ENCODE measurements around the gene DBF4.
A peak's percentile ranks its signal among the peaks of the same experiment; 100 is the strongest.
"Not testable (repeated sequence)": the region's sequence is repeated elsewhere in the genome, so short reads cannot be mapped to it uniquely, and the experiment has no call there.

Gene DBF4, protein sequence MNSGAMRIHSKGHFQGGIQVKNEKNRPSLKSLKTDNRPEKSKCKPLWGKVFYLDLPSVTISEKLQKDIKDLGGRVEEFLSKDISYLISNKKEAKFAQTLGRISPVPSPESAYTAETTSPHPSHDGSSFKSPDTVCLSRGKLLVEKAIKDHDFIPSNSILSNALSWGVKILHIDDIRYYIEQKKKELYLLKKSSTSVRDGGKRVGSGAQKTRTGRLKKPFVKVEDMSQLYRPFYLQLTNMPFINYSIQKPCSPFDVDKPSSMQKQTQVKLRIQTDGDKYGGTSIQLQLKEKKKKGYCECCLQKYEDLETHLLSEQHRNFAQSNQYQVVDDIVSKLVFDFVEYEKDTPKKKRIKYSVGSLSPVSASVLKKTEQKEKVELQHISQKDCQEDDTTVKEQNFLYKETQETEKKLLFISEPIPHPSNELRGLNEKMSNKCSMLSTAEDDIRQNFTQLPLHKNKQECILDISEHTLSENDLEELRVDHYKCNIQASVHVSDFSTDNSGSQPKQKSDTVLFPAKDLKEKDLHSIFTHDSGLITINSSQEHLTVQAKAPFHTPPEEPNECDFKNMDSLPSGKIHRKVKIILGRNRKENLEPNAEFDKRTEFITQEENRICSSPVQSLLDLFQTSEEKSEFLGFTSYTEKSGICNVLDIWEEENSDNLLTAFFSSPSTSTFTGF

DNA sequence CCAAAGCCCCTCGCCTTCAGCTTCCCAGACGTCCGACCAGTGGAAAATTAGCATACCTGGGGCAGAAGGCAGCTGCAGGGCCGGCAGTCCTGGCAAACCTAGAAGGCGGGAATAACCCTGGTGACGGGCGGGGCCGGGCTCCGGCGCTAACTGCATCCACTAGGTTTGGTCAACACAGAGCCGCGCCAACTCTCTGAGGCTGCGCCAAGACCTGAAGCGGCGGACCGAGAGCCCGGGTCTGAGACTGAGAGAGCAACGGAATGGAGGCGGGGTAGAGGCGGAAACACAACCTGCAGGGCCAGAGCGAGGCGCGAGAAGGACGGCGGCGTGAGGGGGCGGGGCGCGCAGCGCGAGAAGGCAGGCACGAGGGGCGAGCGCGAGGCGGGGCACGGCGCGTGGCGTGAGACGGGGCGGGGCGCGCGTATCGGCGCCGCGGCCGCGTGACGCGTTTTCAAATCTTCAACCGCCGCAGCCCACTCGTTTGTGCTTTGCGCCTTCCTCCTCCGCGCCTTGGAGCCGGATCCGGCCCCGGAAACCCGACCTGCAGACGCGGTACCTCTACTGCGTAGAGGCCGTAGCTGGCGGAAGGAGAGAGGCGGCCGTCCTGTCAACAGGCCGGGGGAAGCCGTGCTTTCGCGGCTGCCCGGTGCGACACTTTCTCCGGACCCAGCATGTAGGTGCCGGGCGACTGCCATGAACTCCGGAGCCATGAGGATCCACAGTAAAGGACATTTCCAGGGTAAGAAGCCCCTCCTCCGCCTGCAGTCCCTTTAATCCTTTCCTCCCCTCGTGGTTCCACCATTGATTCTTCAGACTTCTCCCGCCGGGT is at the start of gene DBF4, which contains the start of gene SLC25A40:
Gene DBF4 (plus strand): TSS at position 454 of the 829 bp plus-strand sequence. CDS start 240 bp downstream, at position 694.
Gene SLC25A40 (minus strand): TSS at position 321 of the 829 bp plus-strand sequence. CDS start 17,633 bp downstream, outside the sequence.
- DNase-seq: peak; percentile 99

DNA sequence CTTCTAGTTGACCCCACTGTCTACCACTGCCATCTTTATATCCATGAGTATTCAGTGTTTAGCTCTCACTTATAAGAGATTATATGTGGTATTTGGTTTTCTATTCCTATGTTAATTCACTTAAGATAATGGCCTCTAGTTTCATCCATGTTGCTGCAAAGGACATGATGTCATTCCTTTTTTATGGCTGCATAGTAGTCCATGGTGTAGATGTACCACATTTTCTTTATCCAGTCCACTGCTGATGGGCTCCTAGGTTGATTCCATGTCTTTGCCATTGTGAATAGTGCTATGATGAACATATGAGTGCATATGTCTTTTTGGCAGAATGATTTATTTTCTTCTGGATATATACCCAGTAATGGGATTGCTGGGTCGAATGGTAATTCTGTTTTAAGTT is 47.9 kb upstream of the DBF4 start:
- DNase-seq: not testable (repeated sequence)

DNA sequence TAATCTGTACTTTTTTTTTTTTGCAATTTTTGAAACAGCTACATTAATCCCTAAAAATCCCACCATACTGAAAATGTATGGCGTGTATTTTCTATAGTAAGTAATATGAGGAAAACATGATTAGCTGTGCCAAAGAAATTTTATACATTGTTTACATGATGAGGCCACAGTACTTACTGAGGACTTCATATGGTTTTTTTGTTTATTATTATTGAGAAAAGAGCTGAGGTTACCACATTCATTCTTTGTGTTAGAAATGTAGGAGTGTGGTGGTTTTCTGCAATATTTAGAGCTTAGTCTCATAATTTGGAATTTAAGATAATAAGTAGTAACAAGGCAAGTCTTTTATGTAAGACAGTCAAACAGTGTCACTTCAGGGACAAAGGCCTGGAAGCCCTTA is 45.2 kb upstream of the DBF4 start:
- DNase-seq: no peak

DNA sequence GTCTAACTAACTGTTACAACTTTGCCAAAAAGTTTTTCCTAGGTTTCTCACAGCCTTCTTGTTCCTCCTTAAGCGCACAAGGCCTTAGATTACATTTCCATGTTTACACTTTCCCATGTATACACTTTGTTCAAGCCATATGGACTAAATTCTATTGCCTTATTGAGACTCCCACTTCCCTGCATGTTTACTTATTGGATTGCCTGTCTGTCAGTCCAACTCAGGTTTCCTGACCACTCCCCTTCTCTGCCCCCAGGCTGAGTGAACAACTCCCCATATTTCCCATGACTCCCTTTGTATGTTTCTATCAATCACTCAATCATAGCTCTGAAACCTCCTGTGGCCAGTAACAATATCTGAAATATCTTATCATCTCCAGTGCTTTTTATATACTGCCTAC is 43.2 kb upstream of the DBF4 start:
- no peak for DNase-seq

DNA sequence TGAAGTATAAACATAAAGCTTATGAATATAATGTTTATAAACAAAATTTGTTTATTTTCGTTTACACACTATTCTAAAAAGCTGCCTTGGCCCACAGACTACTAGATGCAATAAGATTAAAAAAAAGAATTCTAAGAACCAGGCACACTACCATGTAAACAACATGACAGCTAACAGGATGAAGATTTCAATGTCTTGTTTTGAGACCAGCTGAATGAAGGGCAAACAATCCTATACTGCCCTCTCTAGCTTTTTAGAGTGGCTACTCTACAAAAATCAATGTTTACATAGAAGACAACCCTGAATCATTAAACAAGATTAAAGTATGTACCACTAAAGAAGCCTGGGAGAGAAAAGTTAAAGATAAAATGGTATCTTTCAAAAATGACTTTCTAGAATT is 38.7 kb upstream of the DBF4 start:
- DNase-seq: no peak

DNA sequence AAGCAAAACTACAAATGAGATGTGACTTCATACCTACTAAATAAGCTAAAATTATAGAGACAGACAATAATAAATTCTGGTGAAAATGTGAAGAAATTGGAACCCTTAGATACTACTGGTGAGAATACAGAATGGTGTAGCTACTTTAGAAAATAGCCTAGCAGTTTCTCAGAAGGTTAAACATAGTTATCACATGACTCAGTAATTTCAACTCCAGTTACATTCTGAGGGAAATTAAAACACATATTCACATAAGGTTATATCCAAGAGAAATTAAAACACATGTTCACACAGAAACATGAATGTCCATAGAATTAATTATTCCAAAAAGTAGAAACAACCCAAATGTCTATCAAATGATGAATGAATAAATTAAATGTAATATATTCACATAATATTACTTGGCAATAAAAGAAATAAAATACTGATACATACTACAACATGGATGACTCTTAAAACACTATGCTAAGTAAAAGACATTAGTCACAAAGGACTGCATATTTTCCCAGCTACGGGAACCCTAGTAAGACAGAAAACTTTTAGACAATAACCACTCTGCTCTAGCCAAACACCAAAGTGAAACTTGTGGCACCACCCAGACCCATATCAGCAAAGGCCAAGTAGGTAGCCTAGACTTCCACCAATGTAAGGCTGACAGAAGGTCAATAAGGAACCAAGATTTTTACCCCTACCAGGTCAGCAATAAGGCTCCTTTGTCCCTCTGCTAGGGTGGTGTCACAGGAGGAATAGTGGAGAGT is 25.3 kb upstream of the DBF4 start:
- peak; percentile 61 for DNase-seq

DNA sequence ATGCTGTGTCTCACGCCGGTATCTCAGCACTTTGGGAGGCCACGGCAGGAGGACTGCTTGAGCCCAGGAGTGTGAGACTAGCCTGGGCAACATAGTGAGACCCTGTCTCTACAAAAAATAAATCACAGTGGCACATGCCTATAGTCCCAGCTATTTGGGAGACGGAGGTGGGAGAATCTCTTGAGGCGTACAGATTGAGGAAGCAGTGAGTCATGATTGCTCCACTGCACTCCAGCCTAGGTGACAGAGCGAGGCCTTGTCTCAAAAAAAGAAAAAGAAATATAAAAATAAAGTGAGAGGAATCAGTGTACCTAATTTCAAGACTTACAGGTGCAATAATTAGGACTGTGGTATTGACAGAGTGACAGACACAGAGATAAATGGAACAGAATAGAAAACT is 24.0 kb upstream of the DBF4 start:
- no peak for DNase-seq

DNA sequence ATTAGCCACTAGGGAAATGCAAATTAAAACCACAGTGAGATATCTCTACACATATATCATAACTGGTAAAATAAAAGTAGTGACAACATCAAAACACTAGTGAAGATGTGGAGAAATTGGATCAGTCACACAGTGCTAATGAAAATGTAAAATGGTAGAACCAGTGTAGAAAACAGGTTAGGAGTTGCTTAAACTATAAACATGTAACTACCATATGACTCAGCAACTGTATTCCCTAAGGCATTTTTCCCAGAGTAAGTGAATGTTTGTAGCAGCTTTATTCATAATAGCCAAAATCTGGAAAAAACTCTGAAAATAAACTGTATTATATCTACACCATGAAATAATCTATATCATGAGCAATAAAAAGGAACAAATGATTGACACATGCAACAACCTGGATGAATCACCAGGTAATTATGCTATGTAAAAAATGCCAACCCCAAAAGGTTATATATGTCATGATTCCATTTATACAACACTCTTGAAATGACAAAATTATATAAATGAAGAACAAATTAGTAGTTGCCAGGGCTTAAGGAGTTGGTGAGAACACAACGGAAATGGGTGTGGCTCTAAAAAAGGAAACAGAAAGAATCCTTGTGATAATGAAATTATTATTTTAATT is 22.9 kb upstream of the DBF4 start:
- no peak for DNase-seq

DNA sequence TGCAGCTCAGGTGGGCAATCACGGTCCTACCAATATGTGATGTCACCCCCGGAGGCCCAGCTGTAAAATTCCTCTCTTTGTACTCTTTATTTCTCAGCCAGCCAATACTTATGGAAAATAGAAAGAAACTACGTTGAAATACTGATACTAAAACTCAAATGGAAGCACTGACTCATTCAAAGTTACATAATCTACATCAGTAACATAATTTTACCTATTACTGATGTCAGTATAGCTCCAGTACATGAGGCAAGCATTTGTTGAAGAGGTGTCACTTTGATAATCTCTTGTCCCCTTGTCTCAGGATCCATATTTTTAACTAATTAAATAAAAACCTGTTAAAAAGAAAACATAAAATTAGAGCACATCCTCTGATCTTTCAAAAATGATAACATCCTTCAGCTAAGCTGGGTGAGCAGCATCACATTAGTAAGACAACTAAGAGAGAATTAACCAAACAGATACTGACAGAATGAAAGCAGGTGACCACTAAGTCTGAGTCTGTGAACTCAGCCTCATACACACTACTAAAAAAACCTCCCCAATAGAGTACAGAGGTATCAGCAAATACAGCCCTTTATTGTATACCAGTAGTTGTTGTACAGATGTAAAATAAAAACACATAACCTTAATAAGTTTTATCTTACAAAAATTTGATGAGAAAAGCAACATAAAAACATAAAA is 17.7 kb upstream of the DBF4 start:
- DNase-seq: no peak

DNA sequence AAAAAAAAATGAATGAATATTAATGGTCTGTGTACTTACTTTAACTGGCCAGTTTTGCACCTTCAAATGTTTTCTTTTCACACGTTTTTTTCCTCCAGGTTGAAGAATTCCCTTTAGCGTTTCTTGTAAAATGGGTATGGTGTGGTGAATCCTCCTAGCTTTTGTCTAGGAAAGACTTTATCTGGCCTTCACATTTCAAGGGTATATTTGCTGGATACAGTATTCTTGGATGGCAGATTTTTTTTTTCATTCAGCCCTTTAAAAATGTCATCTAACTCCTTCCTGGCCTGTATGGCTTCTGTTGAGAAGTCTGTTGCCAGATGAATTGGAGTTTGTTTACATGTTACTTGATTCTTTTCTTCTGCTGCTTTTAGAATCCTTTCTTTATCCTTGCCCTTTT is 10.2 kb upstream of the DBF4 start:
- peak; percentile 35 for DNase-seq

DNA sequence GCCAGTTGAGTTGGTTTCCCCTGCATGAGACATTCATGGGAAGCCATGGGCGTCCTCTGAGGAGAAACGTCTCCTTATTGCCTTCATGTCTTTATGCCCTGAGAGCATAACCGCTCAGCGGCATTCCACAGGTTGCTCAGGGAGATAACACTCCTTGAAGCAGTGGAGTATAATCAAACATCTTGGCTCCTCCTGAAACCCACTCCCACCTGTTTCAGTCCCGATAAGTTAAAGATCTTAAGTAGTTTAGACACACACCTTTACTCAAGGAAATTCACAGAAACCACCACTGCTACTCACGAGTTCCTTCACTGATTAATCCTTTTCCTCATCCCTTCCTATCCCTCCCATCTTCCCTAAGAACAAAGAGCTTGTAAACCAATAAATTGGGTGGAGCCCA is 9.8 kb upstream of the DBF4 start:
- DNase-seq: not testable (repeated sequence)

DNA sequence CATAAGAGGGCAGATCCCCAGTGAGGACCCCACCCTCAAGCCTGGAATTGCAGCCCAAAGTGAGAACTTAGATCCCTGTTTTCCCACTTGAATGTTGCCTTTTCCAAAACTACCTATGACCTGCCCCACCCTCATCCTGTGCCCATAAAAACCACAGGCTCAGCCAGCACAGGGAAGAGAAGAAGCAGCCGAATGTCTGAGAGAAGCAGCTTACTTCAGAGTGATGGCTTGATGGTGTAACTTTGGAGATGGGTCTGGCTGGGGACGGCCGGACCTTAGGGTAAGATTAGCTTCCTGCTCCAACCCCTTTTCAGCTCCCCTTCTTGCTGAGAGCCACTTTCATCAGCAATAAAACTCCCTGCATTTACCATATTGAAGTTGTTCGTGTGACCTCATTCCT is 5.8 kb upstream of the DBF4 start:
- DNase-seq: no peak

DNA sequence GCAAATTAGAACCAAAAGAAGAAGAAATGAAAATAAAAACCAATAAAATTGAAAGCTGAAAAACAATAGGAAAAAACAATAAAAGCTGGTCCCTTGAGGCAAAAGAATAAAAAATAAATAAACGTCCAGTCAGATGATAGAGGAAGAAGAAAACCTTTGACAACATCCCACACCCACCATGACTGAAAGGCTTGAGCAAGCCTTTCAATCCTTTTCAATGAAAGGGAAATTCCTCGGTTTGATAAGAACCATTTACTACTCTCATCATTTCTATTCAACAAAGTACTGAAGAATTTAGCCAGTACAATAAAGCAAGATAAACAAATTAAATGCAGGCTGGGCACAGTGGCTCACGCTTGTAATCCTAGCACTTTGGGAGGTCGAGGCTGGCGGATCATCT is 3.9 kb upstream of the DBF4 start:
- no peak for DNase-seq

DNA sequence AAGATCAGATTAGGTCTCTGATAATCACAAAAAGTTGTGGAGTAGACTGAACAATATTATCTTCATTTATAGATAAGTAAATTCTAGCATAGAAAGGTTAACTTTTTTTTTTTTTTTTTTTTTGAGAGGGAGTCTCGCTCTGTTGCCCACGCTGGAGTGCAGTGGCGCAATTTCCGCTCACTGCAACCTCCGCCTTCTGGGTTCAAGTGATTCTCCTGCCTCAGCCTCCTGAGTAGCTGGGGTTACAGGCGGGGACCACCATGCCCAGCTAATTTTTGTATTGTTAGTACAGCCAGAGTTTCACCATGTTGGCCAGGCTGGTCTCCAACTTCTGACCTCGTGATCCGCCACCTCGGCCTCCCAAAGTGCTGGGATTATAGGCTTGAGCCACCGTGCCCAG is 3.0 kb upstream of the DBF4 start:
- not testable (repeated sequence) for DNase-seq

DNA sequence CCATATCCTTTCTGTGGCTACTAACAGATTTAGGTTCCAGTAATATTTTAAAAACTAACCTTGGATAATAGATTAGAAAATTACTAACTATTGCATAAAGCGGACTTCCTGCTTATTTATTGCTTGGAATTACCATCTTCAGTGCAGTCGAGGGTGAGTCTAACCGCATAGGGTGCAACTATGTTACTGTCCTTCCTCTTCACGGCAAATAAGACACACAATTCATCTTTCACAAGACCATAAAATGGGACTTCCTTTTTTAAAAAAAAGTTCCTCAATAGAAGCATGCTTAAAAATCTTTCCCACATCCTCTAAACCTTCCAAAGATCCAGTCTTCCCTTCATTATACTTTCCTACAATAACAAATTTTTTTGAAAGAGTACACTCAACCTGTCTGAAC is 2.2 kb upstream of the DBF4 start:
- DNase-seq: peak; percentile 86

DNA sequence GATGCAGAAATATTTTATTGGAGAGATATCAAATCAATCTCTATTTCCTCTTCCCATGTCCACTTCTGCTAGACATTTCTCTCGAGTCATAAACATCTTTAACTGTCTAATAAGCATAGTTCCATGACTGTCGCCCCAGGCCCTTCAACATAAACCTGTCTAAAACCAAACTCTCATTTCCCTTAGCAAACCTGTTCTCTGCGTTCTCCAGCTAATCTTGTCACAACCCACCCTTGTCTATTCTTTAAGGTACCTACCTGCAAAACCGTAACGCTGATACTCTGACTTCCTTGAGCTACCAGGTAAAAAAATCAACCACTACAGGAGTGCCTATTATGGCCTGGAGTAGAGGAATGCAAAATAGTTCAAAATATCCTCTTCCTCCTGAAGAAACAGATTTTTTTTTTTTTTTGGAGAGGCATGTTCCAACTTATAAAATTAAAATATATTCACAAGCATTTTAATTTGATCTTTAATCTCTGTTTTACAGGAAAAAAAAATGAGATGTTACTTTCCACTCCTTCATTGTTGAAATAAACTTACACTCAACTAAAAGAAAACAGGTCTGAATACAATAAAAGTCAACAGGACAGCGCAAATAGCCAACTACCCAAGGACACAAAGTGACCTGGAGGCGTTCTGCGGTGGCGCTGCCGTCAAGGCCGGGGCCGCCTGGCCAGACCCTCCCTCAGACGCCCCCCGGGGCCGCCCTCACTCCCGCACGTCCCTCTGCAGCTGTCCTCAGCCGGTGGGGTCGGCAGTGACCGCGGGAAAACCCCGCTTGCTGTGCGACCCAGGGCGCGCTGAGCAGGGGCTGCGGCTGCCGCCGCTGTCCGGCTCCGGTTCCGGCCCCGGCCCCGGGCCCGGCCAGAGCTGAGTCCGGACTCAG is 898 bp upstream of the DBF4 start:
- DNase-seq: peak; percentile 78

DNA sequence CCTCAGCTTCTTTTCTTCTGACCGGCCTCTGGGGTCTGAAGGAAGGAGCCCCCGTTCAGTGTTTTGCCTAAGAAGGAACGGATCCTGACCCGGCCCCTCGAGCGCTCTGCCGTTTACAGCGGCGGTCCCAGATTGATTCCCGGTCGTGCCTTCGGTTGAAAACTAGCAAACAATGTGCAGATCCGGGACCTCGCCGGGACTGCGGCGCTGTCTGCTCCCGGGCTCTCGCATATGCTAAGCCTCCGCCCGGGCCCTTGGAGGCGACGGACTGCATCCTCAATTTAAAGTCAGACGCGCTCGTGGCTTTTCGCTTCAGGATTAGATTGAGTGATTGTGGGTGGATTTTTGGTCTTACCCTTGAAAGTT is 559 bp downstream of the DBF4 start:
- peak; percentile 84 for DNase-seq

DNA sequence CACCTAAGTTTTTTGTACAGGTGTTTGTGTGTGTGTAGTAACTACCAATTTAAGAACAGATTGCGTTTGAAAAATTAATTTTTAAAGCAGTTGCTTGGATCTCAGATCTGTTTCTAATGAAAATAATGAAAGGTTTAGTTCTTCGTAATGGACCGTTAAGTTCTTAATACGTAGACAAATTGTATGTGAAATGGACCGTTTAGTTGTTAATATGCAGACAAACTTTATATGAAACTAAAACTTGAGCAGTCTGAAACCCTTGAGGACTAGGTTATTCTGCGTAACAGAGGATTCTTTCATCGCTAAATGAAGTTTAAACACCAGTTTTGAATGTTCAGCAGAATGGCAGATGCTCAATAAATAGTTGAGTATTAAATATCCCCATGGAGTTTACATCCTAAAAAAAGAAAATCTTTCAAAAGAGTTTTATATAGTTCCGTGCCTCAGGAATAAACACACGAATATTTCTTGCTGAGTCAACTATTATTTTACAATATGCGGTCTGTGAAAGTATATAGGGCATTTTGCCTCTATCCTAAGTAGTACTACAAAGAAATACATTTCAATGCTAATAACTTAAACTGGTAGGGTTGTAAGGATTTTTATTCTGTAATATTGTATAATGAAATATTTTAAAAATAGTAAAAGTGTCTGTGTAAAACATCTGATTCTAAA is 1.2 kb downstream of the DBF4 start:
- peak; percentile 59 for DNase-seq

DNA sequence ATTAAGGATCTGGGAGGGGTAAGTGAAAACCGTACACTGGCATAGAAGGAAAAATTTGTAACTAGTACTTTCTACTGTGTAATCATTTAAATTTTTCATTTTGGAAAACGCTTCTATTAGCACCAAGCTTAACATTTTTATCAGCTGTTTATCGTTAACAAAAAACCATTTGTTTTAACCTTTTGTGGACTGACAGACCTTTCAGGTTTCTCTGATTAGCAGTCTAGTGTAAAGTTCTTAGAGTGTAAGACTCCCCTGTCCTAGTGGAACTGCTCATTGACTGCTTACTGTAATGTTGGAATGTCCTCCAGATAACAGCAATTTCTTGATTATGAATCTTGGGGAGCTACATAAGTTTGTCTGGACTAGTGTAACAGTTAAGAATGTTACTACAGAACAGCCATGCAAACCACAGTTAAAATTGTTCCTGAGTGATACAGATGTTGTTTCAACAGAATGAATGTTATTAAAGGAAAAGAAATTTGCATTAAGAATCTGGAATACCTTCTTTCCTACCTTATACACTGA is 2.0 kb downstream of the DBF4 start:
- peak; percentile 40 for DNase-seq
